GM23338 (cell line): ENCODE data around the gene CXCR3.

Experiments
- CREB1 ChIP-seq: fragments of 250-450 bp; sonication (Bioruptor Pico); IDR thresholded peaks from 2 replicates; pipeline ENCODE4 v1.5.0; 2020; ENCODE audit warnings: low read depth, mild to moderate bottlenecking, moderate library complexity
- CTCF ChIP-seq, 2 experiments: fragments of 200-600 bp in 1 of 2; sonication (generic) in 1 of 2; conservative IDR thresholded peaks; 2 replicates each; pipeline versions ENCODE4 v1.5.1 to v1.6.1; 2016 to 2017; ENCODE audit warnings: antibody characterized with exemption in 2 of 2, low read depth in 2 of 2, mild to moderate bottlenecking in 2 of 2, moderate library complexity in 1 of 2
- ETS1 ChIP-seq: IDR thresholded peaks from 2 replicates; pipeline ENCODE4 v1.6.1; 2016; ENCODE audit warnings: antibody characterized with exemption
- EZH2 ChIP-seq: fragments of 200-600 bp; sonication (generic); IDR thresholded peaks from one replicate; pipeline ENCODE4 v1.8.0; 2017; ENCODE audit warnings: antibody characterized with exemption, mild to moderate bottlenecking, low read depth; ENCODE audit not compliant: unreplicated experiment
- EZH2phosphoT487 ChIP-seq: fragments of 200-600 bp; sonication (generic); IDR thresholded peaks from one replicate; pipeline ENCODE4 v1.8.1; 2018; ENCODE audit warnings: antibody characterized with exemption; ENCODE audit not compliant: unreplicated experiment
- JUNB ChIP-seq: IDR thresholded peaks from one replicate; pipeline ENCODE4 v1.6.1; 2016; ENCODE audit warnings: antibody characterized with exemption; ENCODE audit not compliant: unreplicated experiment
- POLR2AphosphoS5 ChIP-seq: IDR thresholded peaks from 2 replicates; pipeline ENCODE4 v1.6.1; 2016; ENCODE audit warnings: antibody characterized with exemption, low read depth
- REST ChIP-seq: IDR thresholded peaks from one replicate; pipeline ENCODE4 v1.6.1; 2018; ENCODE audit warnings: antibody characterized with exemption; ENCODE audit not compliant: unreplicated experiment
- STAT1 ChIP-seq: IDR thresholded peaks from one replicate; pipeline ENCODE4 v1.6.1; 2016; ENCODE audit warnings: antibody characterized with exemption; ENCODE audit not compliant: unreplicated experiment
- ZNF331 ChIP-seq: fragments of 250-450 bp; sonication (Bioruptor Pico); IDR thresholded peaks from 2 replicates; pipeline ENCODE4 v1.5.0; 2020; ENCODE audit warnings: low read depth, mild to moderate bottlenecking, moderate library complexity
- ZNF462 ChIP-seq: fragments of 250-450 bp; sonication (Bioruptor Pico); IDR thresholded peaks from 2 replicates; pipeline ENCODE4 v1.5.0; 2020; ENCODE audit warnings: mild to moderate bottlenecking, moderate library complexity

- TF ChIP-seq CTCF (conservative IDR thresholded peaks at IDR 0.05; ENCODE audit: low read depth in 2 of 2), result no peak
- TF ChIP-seq REST, result no peak
- no peak for TF ChIP-seq EZH2
- no peak for TF ChIP-seq POLR2AphosphoS5
- no peak for TF ChIP-seq CREB1 (CRISPR knock-in tag)
- no peak for TF ChIP-seq JUNB
- no peak for TF ChIP-seq EZH2phosphoT487
- TF ChIP-seq ETS1, result no peak
- no peak for TF ChIP-seq STAT1
- TF ChIP-seq ZNF331 (CRISPR knock-in tag), result no peak
- no peak for TF ChIP-seq ZNF462 (CRISPR knock-in tag)
Measured at GRCh38 chrX:71577682-71578081, 40.6 kb downstream of the CXCR3 start.
